ENCODE results near the gene PURA.

- TF ChIP-seq CTCF (IDR thresholded peaks at IDR 0.05; ENCODE audit: poor library complexity, severe bottlenecking): no peak
- no peak for TF ChIP-seq EP300 (conservative IDR thresholded peaks at IDR 0.05; ENCODE audit: poor library complexity, severe bottlenecking)
These were observed 51.4 kb downstream of the PURA start for GRCh38 chr5:140165101-140165922.
